ENCODE measurements around the gene GASK1A.

- no peak for TF ChIP-seq CTCF (IDR thresholded peaks at IDR 0.05)
- TF ChIP-seq SMC3 (IDR thresholded peaks at IDR 0.05) = no peak
- TF ChIP-seq CEBPB (IDR thresholded peaks at IDR 0.05) = no peak
These were observed 45.0 kb upstream of the GASK1A start for GRCh38 chr3:42934111-42934510.

Measured in A549 (cell line).